ENCODE data around the gene EVI2B.
"Not testable (repeated sequence)": the region's sequence is repeated elsewhere in the genome, so short reads cannot be mapped to it uniquely, and the experiment has no call there.

The EVI2B gene, protein sequence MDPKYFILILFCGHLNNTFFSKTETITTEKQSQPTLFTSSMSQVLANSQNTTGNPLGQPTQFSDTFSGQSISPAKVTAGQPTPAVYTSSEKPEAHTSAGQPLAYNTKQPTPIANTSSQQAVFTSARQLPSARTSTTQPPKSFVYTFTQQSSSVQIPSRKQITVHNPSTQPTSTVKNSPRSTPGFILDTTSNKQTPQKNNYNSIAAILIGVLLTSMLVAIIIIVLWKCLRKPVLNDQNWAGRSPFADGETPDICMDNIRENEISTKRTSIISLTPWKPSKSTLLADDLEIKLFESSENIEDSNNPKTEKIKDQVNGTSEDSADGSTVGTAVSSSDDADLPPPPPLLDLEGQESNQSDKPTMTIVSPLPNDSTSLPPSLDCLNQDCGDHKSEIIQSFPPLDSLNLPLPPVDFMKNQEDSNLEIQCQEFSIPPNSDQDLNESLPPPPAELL

DNA sequence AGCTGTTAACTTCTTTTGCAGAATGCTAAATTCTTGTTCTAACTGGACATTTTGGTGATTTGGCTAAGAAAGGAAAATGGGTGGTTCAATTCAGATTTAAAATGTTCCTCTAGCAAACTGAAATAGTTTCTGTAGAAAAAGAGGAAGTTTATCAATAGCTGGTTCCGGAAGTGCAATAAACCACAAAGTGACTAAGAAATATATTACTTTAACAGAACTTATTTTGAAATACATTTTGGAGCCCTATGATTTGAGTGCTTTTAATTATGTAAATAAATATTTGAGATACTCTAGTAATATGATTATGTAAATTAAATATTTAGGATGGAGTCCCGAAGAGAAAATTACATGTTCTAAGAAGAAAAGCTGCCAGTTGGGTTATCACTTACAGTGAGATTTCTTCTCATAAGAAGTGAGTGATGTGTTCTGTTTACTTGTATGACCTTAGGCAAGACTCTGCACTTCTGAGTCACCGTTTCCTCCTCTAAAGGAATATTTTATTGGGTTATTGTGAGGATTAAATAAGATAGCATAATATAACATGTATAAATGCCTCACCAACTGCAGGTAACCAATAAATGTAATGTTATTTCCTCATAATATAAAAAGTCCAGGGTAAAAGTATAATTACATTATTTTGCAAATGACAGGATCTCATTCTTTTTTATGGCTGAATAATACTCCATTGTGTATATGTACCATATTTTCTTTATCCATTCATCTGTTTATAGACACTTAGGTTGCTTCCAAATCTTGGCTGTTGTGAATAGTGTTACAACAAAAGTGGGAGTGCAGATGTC lies at the start of gene EVI2B:
TSS of gene EVI2B (minus strand) at position 73 of the 800 bp plus-strand sequence. CDS start 8,445 bp downstream, outside the sequence.
- DNase-seq, result no peak

DNA sequence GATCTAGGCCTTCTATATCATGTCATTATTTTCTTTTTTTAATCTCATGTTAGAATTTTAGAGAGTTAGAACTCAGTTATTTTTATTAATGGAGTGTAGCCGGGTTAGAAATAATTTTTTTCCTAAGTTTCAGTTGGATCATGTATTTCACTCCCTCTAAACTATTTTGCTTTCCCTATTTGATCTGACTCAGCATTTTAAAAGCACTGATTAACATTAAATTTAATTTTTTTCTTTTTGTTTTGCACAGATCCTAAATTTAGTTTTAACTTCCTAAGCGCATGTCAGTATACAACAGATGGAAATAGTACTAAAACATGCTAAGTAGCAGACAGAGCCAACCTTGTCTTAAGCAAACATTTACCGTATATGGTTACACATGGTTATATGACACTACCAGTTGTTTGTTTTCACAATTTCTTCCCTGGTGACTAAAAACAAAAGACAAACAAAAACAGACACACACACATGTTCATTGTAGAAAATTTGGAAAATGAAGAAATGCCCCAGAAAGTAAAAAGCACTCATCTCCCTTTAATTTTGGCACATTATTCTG lies 44.1 kb upstream of the EVI2B start:
- no peak for DNase-seq

DNA sequence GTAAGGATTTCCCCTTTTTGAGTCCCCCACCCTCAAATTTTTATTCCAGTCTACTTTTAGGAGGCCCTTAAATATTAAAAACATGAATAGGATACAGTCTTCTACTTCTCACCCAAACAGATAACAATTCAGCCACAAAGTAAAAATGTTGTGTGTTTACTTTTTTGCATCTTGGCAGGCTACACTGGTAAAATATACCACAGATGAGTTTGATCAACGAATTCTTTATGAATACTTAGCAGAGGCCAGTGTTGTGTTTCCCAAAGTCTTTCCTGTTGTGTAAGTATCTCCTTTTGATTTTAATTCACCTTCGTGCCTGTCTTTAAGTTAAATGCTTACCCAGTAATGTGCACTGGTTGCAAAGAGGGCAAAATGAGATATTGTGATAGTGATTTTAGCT lies 43.2 kb upstream of the EVI2B start:
- no peak for DNase-seq

DNA sequence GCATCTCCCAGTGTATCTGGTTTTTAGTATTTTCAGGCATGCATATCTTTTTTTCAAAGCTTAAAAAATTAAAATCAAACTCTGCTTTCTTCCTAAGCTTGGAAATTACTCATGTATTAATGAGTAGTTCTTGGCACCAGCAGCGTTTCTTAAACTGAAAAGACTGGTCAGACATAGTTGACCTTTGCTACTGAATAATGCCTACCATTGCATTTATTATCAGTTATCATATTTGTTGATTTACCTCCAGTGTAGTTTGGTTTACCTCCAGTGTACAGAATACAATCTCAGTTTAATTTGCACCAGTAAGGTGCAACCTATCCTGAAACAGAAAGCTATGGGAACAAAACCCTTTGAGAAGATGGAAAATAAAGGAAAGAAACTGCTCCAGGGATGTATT lies 42.1 kb upstream of the EVI2B start:
- no peak for DNase-seq

DNA sequence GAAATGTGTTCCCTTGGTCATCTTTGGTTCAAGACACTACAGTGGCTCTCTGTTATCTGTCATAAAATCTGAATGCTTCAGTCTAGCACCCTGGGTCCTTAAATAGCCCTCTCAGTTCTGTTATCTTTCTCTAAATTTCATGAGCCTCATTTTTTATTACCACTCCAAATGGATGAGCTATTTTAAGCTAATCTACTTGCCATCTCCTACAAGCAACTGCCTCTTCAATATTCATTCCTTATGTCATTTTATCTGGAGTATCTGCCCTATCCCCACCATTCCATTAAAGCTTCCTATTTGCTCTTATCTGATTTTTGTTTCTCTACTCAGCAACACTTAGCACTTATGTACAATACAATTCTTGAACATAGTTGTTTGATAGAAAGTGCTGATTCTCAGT lies 35.6 kb upstream of the EVI2B start:
- no peak for DNase-seq

DNA sequence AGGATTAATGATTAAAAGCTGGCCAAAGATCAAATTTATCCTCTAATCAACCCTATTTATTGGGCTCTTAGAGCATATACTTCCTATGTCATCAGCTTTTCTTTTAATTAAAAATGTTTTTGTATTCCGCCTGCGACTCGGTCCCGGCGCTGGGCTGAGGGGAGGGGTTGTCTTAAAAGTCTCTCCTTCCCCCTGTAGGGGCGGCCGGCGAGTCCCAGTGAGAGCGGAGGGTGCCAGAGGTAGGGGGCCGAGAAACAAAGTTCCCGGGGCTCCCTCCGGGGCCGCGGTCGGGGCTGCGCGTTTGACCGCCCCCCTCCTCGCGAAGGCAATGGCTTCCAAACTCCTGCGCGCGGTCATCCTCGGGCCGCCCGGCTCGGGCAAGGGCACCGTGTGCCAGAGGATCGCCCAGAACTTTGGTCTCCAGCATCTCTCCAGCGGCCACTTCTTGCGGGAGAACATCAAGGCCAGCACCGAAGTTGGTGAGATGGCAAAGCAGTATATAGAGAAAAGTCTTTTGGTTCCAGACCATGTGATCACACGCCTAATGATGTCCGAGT lies 31.4 kb upstream of the EVI2B start:
- not testable (repeated sequence) for DNase-seq

DNA sequence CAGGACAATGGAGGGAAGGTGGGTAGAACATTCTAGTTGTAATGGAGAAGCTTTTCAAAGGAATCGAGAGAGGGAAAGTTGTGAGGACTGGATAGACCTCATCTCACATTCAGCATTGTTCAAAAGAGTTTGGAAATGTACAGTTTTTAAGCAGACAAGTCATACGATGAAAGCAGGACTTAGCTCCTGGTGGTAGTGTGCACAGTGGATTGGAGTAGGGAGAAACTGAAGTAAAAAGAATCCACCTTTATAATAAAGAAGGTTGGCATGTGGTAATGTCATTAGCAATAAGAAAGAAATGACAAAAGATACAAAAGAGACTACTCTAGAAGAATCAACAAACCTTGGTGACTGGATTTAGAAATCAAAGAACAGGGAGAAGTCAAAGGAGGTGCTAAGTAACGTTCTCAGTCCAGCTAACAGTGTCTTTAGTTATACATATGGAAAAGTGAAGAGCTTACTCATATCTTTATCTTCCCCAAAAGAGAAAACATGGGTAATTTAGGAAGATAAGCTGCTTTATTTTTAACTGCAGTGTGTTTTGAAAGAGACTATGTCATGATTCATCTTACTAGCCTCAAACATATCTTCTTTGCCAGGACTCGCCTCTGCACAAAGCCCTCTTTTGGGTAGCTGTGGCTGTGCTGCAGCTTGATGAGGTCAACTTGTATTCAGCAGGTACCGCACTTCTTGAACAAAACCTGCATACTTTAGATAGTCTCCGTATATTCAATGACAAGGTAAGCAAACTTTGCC lies 26.2 kb upstream of the EVI2B start:
- DNase-seq, result no peak

DNA sequence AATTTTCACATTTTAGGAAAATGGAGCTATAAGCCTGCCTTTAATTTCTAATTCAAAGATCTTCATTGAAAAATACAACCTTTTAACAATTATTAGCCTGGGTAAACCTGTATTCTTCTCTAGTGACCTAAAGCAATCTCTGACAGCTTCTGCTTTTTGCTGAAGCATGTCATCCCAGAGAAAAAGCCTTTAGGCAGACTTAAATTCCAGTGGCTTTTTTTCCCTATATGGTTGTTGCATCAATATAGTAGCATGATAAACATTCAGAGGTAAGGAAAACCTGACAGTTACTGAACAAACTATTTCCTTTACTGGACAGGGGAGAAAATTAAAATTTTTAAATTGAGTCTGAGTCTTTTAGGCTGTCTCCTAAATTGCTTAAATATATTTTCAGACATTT lies 15.4 kb upstream of the EVI2B start:
- no peak for DNase-seq

DNA sequence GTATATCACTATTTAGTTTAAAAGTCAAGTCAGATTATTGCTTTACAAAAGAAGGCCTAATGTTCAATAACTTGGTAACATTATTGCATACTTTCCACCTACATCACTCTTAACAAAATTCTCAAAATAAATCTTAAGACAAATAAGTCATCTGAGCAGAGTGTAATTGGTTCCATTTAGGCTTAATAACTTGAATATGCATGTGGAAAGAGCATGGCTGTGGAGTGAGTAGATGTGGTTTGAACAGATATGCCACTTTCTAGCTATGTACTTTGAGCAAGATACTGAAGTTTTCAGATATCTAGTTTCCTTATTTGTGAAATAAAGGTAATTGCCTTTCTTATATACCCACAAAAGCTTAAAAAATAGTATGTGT lies 14.3 kb upstream of the EVI2B start:
- DNase-seq, result no peak

DNA sequence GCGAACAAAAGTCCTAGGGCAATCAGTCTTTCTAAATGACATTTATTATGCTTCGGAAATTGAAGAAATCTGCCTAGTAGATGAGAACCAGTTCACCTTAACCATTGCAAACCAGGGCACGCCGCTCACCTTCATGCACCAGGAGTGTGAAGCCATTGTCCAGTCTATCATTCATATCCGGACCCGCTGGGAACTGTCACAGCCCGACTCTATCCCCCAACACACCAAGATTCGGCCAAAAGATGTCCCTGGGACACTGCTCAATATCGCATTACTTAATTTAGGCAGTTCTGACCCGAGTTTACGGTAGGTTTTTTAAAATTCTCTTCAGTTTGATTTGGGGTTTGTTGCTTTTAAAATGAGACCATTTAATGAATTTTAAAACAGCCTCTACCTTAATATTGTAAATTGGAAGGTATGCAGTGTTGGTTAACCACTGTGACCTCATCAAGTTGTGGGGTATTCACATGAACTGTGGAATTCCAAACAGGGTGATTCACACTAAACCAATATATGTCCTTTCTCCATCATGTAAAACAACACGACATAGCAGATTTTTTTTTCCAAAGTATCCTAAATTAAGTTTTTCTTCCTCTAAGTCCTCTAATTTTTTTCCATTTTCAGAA lies 13.8 kb upstream of the EVI2B start:
- DNase-seq, result no peak

DNA sequence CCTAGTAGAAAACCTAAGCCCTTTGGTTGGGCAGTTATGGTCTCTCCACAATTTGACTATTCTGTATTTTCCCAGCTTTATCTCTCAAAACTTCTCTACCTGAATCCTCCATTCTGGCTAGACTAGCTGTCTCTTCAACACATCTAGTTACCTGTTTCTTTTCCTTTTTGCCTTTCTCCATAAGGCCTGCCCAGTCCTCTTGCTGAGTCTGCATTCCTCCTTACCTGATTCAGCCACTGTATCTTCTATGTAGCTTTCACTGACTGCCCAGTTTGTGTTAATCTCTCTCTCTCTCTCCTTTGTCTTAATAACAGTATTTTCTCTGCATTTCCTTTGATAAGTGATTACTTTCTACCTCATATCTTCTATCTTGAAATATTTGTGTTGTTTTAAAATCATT lies 9.7 kb upstream of the EVI2B start:
- no peak for DNase-seq

DNA sequence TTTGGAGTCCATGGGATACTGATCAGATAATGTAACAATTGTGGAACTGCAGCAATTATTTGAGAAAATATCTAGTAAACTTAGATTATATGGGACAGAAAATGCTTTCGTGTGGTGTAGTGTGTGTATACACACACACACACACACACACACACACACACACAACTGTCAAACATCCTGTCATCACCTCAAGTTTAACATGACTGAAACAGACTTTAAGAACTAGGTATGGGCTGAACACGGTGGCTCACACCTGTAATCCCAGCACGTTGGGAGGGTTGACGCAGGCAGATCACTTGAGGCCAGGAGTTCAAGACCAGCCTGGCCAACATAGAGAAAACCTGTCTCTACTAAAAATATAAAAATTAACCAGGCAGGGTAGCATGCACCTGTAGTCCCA lies 8.1 kb upstream of the EVI2B start:
- no peak for DNase-seq

DNA sequence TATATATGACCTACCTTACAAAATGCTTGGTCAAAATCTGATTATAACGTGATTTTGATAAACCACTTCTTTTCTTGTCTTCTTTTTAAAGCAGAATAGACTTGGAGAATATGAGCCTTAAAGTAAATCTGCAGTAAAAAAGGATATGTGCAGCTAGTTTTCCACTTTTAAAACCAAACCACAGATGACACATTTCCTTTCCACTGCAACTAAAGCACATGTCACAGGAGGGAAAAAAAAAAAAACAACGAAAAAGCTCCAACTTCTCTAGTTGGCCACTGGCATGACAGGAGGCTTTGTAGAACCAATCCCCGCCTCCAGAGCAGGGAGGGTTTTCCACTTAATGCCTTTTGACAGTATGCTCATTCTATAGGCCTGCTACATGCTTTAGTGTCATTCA lies 7.6 kb upstream of the EVI2B start, which contains the start of gene EVI2A:
TSS of gene EVI2A (minus strand) at position 142 of the 400 bp plus-strand sequence. CDS start 2,609 bp downstream, outside the sequence.
- peak in 8 of 14 donors; percentile 7 to 47 (median 24) for DNase-seq

DNA sequence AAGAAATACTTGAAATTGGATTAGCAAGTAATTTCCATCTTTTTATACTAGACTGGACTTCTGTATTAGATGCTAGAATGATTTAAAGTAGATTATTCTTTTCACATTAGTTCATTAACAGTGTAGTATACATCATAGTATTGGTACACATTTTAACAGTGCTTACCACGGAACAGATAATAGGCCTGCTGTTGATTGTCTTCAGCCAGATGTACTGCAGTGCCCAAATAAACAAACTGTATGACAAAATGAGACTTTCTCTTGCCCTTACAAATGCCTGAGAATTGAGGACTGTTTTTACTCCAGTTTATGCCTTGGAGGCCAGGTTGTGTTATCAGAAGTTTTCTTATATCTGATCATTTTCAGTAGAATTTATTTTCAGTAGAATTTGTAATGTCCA lies 6.9 kb upstream of the EVI2B start:
- peak in 1 of 14 donors; percentile 19 for DNase-seq

DNA sequence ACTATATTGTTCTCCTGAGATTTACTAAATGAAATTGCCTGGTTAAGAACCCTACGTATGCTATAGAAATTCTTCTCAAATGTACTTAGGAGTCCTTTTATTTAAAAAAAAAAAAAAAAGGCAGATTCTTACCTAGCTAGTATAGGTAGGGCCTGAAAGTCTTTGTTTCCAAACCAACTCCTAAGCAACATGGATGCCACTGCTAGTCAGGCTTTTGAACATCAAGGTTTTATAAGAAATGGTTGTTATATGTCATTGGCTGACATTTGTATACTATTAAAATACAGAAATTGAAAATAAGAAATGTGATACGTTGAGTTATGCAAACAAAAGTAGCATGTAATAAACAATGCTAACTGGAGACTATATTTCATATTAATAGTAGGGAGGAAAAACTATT lies 6.4 kb upstream of the EVI2B start:
- no peak for DNase-seq

DNA sequence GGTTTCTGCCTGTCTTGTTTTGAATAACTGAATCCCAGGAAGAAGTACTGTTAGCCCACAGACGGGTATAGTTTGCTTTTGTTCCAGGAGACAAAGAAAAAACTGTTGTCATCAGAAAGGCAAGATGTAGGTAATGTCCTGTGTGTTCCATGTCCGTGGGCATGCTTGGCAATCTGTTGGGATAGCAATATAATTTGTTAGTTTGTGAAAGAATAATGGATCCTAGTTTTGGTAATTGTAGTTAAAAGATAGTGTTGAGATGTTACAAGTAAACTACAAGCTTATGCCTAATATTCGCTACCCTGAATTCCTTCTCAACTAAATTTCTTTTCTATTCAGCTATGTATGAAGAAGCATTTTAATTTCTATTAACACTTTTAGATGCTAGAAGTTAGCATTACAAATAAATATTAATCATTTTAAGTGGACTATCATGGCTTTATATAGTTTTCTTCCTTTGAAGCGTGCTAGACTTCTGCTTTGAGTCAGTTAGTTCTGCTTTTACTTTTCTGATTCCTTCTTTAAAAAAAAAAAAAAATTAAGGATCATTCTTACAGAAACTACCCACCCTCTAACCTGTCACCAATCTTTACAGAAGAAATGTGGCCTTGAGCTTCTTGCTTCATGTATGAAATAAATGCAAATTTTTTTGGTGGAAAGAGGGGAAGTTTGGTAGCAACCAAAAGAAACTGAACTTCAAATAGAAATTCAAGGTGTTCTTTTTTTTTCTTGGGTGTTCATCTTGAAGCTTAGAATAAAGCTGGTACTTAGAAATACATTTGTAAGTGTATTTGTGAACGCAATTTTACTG lies 5.2 kb upstream of the EVI2B start:
- peak in 2 of 14 donors; percentile 37 to 77 for DNase-seq

DNA sequence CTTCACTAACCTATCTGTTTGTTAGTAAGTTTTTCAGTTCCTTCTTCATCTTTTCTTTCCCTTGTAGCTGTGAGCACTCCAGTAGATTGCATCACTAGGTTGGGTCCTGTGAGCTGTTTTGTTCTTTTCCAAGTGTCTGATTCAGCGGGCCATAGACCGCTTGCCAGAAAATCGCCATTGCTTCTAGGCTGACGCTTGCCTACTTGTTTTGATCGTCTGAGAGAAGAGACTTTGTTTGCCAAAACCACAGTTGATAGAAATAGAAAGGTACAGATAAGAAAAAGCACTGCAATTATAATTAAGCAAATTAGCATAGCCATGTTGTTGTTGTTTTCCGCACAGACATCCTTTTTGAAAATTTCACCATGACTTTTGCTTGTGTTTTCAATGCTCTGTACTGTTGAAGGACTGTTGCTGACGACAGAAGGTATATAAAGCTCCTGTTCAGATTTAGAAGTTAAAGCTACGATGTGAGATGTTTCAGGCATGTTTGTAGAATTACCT lies 4.5 kb upstream of the EVI2B start:
- DNase-seq, result peak in 11 of 14 donors; percentile 27 to 82 (median 60)

DNA sequence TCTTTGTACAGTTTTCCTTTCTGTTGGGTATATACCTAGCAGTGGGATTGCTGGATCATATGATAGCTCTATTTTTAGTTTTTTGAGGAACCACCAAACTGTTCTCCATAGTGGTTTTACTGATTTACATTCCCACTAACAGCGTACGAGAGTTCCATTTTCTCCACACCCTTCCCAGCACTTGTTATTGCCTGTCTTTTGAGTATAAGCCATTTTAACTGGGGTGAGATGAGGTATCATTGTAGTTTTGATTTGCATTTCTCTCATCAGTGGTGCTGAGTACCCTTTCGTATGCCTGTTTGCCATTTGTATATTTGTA lies 887 bp upstream of the EVI2B start:
- no peak for DNase-seq

DNA sequence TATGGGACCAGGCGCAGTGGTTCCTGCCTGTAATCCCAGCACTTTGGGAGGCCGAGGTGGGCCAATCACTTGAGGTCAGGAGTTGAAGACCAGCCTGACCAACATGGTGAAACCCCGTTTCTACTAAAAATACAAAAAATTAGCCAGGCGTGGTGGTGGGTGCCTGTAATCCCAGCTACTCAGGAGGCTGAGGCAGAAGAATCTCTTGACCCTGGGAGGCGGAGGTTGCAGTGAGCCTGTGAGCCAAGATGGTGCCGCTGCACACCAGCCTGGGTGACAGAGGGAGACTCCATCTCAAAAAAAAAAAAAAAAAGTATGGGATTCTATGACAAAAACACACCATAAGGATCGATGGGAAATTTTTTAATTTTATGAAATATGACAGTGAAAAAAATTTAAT lies 1.6 kb downstream of the EVI2B start:
- not testable (repeated sequence) for DNase-seq

DNA sequence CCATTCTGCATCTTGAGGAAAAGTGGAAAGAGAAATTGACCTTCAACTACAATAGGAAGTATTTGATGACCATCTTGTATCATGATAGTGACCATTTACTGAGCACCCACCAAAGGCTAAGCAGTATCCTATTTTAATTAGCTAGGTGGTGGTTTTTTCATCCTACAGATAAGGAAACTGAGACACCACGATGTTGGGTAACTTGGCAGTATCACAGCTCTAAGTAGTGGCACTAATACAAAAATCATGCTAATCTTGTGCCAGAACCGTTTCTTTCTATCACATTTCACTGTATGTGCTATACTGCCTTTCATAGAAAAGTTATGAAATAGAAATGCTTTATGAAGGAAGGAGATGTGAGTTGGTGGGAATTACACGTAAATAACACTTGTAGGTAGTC lies 2.3 kb downstream of the EVI2B start:
- DNase-seq, result no peak

DNA sequence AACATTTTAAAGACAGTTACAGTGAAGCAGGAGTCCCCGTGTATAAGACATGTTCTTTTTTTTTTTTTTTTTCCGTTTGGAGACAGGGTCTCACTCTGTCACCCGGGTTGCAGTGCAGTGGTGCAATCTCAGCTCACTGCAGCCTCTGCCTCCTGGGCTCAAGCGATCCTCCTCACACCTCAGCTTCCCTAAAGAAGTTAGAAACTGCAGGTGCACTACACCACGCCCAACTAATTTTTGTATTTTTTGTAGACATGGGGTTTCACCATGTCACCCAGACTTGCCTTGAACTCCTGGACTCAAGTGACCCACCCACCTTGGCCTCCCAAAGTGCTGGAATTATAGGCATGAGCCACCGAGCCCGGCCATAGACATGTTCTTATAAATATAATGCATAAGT lies 3.0 kb downstream of the EVI2B start:
- no peak for DNase-seq

All from C1 segment of cervical spinal cord (tissue), 14 donors.